Measurements from ENCODE around the gene TIAM1.

DNA sequence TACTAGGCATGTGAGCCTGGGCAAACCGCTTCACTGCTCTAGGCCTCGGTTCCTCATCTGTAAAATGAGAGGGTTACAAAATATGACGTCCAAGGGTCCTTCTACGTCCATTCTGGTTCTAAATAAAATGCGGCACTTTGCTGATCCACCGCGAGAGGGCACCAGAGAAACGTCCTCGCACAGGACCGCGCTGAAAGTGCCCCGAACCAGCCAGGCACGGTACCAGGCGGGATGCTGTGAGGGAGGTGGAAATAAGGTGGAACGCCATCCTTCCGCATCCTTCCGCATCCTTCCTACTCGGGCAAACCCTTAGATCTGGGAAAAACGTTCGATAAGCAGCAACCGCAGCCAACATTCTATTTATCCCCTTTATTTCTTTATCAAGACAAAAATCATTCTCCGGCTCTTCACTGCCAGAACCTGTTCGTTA, 245.5 kb downstream of the TIAM1 start:
- no peak for TF ChIP-seq POLR2A (IDR thresholded peaks at IDR 0.05; ENCODE audit: low read depth)
- no peak for TF ChIP-seq EP300 (IDR thresholded peaks at IDR 0.05)
- no peak for TF ChIP-seq POLR2AphosphoS5 (IDR thresholded peaks at IDR 0.05)
- TF ChIP-seq, protein P1, sequence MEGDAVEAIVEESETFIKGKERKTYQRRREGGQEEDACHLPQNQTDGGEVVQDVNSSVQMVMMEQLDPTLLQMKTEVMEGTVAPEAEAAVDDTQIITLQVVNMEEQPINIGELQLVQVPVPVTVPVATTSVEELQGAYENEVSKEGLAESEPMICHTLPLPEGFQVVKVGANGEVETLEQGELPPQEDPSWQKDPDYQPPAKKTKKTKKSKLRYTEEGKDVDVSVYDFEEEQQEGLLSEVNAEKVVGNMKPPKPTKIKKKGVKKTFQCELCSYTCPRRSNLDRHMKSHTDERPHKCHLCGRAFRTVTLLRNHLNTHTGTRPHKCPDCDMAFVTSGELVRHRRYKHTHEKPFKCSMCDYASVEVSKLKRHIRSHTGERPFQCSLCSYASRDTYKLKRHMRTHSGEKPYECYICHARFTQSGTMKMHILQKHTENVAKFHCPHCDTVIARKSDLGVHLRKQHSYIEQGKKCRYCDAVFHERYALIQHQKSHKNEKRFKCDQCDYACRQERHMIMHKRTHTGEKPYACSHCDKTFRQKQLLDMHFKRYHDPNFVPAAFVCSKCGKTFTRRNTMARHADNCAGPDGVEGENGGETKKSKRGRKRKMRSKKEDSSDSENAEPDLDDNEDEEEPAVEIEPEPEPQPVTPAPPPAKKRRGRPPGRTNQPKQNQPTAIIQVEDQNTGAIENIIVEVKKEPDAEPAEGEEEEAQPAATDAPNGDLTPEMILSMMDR (IDR thresholded peaks at IDR 0.05): peak; percentile 64 to 87 (median 69)

Data from esophagus muscularis mucosa (tissue), 4 donors.